H1 (cell line): Measurements from ENCODE around the gene CHDH. TPM values are rescaled to one million over a fixed set of nuclear protein-coding genes. Genes with fewer than 3 reads are reported as not detected.

Experiments
- CTCF ChIP-seq, 3 experiments: IDR thresholded peaks; 1 replicate in 2 of 3; 2 replicates in 1 of 3; pipeline versions ENCODE4 v1.5.1 to v1.6.1; 2011; ENCODE audit warnings: low read length in 3 of 3, mild to moderate bottlenecking in 3 of 3, inconsistent platforms in 2 of 3, low read depth in 1 of 3, moderate library complexity in 1 of 3; ENCODE audit not compliant: insufficient read depth in 1 of 3; ENCODE audit errors: control extremely low read depth in 1 of 3
- EGR1 ChIP-seq: IDR thresholded peaks from 2 replicates; pipeline ENCODE4 v1.6.1; 2011; ENCODE audit warnings: low read depth, low read length, borderline replicate concordance
- RFX5 ChIP-seq: IDR thresholded peaks from 2 replicates; pipeline ENCODE4 v1.6.1; 2011; ENCODE audit warnings: low read depth, low read length, improper control_type of control experiment, borderline replicate concordance
- SIX5 ChIP-seq: IDR thresholded peaks from 2 replicates; pipeline ENCODE4 v1.6.1; 2011; ENCODE audit warnings: mild to moderate bottlenecking, low read depth, low read length
- SRF ChIP-seq: IDR thresholded peaks from 2 replicates; pipeline ENCODE4 v1.6.1; 2011; ENCODE audit warnings: mild to moderate bottlenecking, low read depth, low read length, moderate library complexity
- polyA plus RNA-seq, 7 experiments: library from polyadenylated mRNA; depleted of rRNA in 3 of 7; stranded (reverse) in 5 of 7; unstranded in 2 of 7; fragments of >200 nt in 5 of 7; fragments of 200-250 nt in 2 of 7; gene quantifications; 1 replicate in 5 of 7; 2 replicates in 1 of 7; 4 replicates in 1 of 7; pipeline versions ENCODE4 v1.2.1 to v1.2.3, GENCODE V29; 2011 to 2013; ENCODE audit warnings: missing spikeins in 2 of 7, mixed read lengths in 2 of 7
- total RNA-seq: library from RNA; stranded (reverse); fragmentation: NEBNext Ultra II Directional; extraction: Animal tissue kit (Norgen Biotek cat#: 25700); gene quantifications from 2 replicates; pipeline ENCODE4 v1.2.1, GENCODE V29; 2021

Gene CHDH
- total and polyA plus RNA-seq, 2 of the 8 experiments (the other 6 are each of a cell fraction or from before 2014, with no cell fraction given), result 4.9 to 10.3 TPM

GRCh38 chr3:53815651-53816050 is 30.6 kb downstream of the CHDH start (continued):
- TF ChIP-seq CTCF (IDR thresholded peaks at IDR 0.05; ENCODE audit: control extremely low read depth in 1 of 3, insufficient read depth in 1 of 3, low read depth in 1 of 3, low read length in 3 of 3) (no peak), RFX5 (no peak), SIX5 (no peak), EGR1 (no peak), SRF (no peak)
